WERI-Rb-1 (cell line): Measurements from ENCODE around the gene NT5C1A.
A peak's percentile ranks its signal among the peaks of the same experiment; 100 is the strongest.

Experiments used
- DNase-seq: peaks from one replicate; pipeline ENCODE4 v3.0.0-alpha.2; 2020
- H3K27ac ChIP-seq: fragments of 250-450 bp; sonication (Bioruptor Pico); 2 replicates; pipeline ENCODE4 v1.5.1; 2020; ENCODE audit warnings: mild to moderate bottlenecking, moderate library complexity
- H3K27me3 ChIP-seq: fragments of 250-450 bp; sonication (Bioruptor Pico); 2 replicates; pipeline ENCODE4 v1.5.1; 2021; ENCODE audit warnings: mild to moderate bottlenecking, low read depth, moderate library complexity; ENCODE audit not compliant: insufficient read depth, severe bottlenecking
- H3K36me3 ChIP-seq: fragments of 250-450 bp; sonication (Bioruptor Pico); 2 replicates; pipeline ENCODE4 v1.5.1; 2020; ENCODE audit warnings: mild to moderate bottlenecking, moderate library complexity
- H3K4me3 ChIP-seq: 2 replicates; pipeline ENCODE4 v1.5.1; 2011; ENCODE audit warnings: low read depth, mild to moderate bottlenecking, control low read depth, low read length
- H3K9me3 ChIP-seq: fragments of 250-450 bp; sonication (Bioruptor Pico); 2 replicates; pipeline ENCODE4 v1.5.1; 2021; ENCODE audit warnings: mild to moderate bottlenecking, moderate library complexity; ENCODE audit not compliant: severe bottlenecking
- TF ChIP-seq, protein P1 (sequence below): IDR thresholded peaks from 2 replicates; pipeline ENCODE4 v1.5.1; 2011; ENCODE audit warnings: low read depth, mild to moderate bottlenecking, control low read depth, inconsistent platforms, low read length

NT5C1A gene

DNA sequence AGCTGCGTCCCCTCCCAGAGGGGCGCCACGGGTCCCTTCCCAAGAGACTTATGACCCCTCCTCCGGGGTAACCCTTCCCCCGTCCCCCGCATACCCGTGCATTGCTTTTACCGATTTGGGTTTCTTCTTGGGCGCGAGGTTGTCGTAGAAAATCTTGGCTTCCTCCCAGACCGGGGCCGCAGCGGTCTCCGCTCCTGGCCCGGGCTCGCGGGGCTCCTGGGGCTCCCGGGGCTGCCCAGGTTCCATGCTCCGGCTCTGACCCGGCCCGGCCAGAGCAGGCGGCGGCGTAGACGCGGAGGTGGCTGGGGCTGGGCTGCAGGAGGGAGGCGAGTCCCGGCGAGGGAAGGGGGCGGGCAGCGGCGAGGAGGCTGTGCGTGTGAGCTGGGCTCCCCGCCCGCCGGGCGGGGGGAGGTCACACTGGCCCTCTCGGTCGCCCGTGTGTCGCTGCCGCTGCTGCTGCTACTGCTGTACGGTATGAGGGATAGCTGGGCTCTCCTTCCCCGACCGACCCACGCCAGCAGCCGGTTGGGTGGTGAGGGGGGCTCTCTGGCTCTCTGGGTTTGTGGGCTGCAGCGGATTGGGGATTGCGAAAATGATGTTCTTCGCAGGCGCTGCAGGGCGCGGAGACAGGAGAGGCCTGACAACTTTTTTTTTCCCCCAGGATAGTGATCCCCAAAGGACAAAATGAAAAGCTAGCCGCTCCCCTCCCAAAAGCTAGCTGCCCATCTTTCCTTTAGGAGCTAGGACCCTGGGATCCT is at the start of gene NT5C1A:
NT5C1A (minus strand) TSS at position 315 of the 758 bp plus-strand sequence; CDS start at position 246, 69 bp downstream.
- H3K4me3 ChIP-seq: peak within 1 kb of the TSS; percentile 45
- peak; percentile 29 for DNase-seq
- no peaks in the 10 kb centered on the region for H3K36me3 ChIP-seq
- TF ChIP-seq, protein P1, sequence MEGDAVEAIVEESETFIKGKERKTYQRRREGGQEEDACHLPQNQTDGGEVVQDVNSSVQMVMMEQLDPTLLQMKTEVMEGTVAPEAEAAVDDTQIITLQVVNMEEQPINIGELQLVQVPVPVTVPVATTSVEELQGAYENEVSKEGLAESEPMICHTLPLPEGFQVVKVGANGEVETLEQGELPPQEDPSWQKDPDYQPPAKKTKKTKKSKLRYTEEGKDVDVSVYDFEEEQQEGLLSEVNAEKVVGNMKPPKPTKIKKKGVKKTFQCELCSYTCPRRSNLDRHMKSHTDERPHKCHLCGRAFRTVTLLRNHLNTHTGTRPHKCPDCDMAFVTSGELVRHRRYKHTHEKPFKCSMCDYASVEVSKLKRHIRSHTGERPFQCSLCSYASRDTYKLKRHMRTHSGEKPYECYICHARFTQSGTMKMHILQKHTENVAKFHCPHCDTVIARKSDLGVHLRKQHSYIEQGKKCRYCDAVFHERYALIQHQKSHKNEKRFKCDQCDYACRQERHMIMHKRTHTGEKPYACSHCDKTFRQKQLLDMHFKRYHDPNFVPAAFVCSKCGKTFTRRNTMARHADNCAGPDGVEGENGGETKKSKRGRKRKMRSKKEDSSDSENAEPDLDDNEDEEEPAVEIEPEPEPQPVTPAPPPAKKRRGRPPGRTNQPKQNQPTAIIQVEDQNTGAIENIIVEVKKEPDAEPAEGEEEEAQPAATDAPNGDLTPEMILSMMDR: no peak
- peaks cover 31% of the 10 kb centered on the region for H3K27me3 ChIP-seq
- no peaks in the 10 kb centered on the region for H3K9me3 ChIP-seq
- H3K27ac ChIP-seq: no peak within 1 kb of the TSS

DNA sequence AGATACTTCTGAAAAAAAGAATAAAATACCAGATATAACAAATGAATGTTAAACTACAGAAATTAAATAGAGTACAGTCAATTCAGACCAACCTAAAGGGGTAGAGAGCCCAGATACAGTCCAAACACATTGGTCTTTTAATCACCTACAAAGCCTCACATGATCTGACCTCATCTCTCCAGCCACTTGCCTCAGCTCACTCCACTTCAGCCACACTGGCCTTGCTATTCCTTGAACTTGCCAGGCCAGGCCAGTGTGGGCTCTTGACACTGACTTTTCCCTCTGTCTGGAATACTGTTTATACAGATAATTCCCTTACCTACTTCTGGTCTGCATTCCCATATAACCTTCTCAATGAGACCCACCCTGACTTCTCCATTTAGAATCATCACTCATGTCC is 49.8 kb upstream of the NT5C1A start:
- TF ChIP-seq, protein P1: no peak
- Histone ChIP-seq H3K27ac (no peak overlapping the region), H3K36me3 (no peaks in the 10 kb centered on the region), H3K9me3 (no peaks in the 10 kb centered on the region), H3K27me3 (no peaks in the 10 kb centered on the region), H3K4me3 (no peak overlapping the region)
- no peak for DNase-seq

DNA sequence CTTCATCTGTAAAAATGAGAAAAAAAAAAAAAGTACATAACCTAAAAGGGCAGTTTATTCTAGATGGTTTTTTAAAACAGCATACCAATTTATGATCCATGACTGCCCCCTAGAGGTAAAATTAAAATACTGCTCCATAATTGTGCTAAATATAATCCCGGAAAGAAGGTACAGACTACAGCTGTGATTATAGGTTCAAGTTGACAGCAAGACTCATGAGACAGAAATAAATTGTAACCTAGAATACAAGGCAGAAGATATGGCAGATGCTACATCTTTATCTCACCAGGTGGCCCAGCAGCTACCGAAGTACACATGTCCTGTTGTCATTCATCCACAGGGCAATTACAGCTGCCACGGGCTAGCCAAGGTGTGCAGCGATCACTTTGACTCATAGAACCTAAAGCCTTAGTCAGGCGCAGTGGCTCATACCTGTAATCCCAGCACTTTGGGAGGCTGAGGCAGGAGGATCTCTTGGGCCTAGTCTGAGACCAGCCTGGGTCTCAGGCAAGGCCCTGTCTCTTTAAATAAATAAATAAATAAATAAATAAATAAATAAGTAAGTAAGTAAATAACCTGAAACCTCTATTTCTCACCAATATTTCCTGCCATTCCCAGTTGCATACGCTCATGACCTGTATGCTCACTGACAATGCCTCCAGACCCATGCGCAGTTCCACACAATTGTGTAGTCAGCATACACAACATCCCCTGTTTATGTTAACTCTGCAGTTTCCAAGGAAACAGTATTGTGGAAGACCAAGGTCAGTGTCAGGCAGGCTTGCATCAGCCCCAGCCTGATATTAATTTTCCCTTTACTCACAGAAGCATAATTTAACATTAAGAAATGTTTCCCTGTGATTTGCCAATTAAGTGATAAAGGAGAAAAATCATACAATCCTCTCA is 48.4 kb upstream of the NT5C1A start:
- DNase-seq: peak; percentile 25

DNA sequence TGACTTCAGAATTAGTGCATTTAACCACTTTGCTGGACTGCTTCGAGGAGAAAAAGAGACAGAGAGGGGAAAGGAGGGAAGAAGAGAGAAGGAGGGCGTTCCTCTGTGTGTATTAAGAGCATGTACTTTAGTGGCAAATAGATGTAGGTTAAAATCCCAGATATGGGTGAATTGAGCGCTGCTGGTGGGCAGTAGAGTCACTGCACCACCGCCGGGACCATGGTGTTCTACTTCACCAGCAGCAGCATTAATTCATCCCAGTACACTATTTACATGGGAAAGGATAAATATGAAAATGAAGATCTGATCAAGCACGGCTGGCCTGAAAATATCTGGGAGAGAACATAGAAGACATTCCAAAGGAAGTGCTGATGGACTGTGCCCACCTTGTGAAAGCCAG is 45.9 kb upstream of the NT5C1A start:
- H3K27ac ChIP-seq: no peak overlapping the region
- no peaks in the 10 kb centered on the region for H3K9me3 ChIP-seq
- H3K36me3 ChIP-seq: no peaks in the 10 kb centered on the region
- TF ChIP-seq, protein P1: no peak
- no peak overlapping the region for H3K4me3 ChIP-seq
- no peaks in the 10 kb centered on the region for H3K27me3 ChIP-seq
- DNase-seq: no peak

More for the DNA sequence above, 48.4 kb upstream of the NT5C1A start:
- Histone ChIP-seq H3K9me3 (no peaks in the 10 kb centered on the region), H3K27me3 (no peaks in the 10 kb centered on the region), H3K36me3 (no peaks in the 10 kb centered on the region), H3K4me3 (no peak overlapping the region), H3K27ac (no peak overlapping the region)
- TF ChIP-seq, protein P1: no peak

DNA sequence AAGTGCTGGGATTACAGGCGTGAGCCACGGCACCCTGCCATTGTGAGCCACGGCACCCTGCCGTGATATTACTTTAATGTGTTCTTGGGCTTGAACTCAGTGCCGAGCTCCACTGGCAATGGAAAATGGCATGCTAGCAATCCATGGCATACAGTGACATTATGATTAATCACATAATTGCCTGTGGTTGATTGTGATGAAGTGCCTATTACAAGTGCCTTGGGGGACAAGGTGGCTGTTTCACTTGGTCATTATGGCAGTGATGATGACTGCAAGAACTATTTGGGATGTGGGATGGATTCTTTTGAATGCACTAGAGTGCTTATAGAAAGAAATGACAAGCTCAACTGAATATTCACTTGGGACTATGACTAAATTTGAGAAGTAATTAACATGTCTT is 41.6 kb upstream of the NT5C1A start:
- Histone ChIP-seq H3K4me3 (no peak overlapping the region), H3K36me3 (no peaks in the 10 kb centered on the region), H3K27ac (no peak overlapping the region), H3K27me3 (no peaks in the 10 kb centered on the region), H3K9me3 (no peaks in the 10 kb centered on the region)
- TF ChIP-seq, protein P1: no peak
- no peak for DNase-seq
